DLD1 (cell line): ENCODE results near the gene TGM5.
"Not testable (repeated sequence)": the region's sequence is repeated elsewhere in the genome, so short reads cannot be mapped to it uniquely, and the experiment has no call there.

Experiments
- in situ Hi-C: cut with HindIII; loops from 2 replicates; pipeline ENCODE4 v1.10.0; 2017; ENCODE audit warnings: low sequenced_read_pairs

TGM5 gene

GRCh38 chr15:43198992-43199391 is 67.7 kb downstream of the TGM5 start:
- in situ Hi-C loops, result no loop called here

- in situ Hi-C loops, result not testable (repeated sequence)
Observed at GRCh38 chr15:43198556-43198955, 68.2 kb downstream of the TGM5 start.

GRCh38 chr15:43197773-43198172 is 69.0 kb downstream of the TGM5 start:
- in situ Hi-C loops, result not testable (repeated sequence)

- in situ Hi-C loops, result no loop called here
Observed at GRCh38 chr15:43196760-43197548, 69.8 kb downstream of the TGM5 start.

GRCh38 chr15:43194795-43195194 is 71.9 kb downstream of the TGM5 start:
- in situ Hi-C loops, result no loop called here

DNA sequence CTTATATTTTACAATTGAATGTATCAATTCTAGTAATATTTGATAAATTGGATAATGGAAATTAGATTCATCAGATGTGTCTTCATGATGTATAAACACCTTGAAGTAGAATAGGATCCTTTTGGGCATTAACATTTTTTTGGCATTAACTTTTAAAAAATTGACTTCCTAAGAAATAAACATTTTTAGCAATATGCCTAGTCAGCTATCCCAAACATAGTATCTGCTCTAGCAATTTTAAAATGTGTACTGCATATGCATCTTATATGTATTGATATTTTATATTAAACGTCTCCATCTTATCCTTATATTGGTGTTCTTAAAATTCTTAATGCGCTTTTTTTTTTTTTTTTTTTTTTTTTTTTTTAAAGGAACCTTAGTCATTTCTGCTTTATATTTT is 73.0 kb downstream of the TGM5 start:
- in situ Hi-C loops, result no loop called here

DNA sequence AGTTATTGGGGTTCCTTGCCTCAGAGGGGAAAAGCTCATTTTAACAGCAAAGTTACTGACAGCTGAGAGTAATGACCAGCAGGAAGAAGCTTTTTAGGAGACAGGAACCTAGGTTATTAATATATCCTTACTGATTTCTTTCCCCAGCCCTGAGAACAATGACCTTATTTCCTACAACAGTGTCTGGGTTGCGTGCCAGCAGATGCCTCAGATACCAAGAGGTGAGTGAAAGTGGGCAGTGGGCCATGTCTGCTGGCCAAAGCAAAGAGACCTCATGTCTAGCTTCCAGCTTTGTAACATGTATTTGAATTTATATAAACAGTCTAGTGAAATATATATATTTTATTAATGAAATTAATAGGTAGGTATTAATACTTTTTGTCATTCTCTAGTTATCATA is 76.5 kb downstream of the TGM5 start:
- in situ Hi-C loops, result no loop called here

GRCh38 chr15:43189296-43189695 is 77.4 kb downstream of the TGM5 start:
- in situ Hi-C loops, result no loop called here

GRCh38 chr15:43187544-43188155 is 79.1 kb downstream of the TGM5 start:
- in situ Hi-C loops, result no loop called here

DNA sequence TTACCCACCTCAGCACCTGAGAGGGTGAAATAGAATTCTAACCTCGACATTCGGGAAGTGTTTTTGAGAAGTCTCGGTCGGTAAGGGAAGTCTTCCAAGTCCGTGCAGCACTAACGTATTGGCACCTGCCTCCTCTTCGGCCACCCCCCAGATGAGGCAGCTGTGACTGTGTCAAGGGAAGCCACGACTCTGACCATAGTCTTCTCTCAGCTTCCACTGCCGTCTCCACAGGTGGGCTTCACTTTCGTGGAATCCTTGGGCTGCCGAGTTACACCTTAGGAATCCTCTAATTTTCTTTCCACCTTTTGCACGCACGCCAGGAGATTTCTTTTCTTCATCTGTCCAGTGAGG is 80.8 kb downstream of the TGM5 start:
- in situ Hi-C loops, result no loop called here

DNA sequence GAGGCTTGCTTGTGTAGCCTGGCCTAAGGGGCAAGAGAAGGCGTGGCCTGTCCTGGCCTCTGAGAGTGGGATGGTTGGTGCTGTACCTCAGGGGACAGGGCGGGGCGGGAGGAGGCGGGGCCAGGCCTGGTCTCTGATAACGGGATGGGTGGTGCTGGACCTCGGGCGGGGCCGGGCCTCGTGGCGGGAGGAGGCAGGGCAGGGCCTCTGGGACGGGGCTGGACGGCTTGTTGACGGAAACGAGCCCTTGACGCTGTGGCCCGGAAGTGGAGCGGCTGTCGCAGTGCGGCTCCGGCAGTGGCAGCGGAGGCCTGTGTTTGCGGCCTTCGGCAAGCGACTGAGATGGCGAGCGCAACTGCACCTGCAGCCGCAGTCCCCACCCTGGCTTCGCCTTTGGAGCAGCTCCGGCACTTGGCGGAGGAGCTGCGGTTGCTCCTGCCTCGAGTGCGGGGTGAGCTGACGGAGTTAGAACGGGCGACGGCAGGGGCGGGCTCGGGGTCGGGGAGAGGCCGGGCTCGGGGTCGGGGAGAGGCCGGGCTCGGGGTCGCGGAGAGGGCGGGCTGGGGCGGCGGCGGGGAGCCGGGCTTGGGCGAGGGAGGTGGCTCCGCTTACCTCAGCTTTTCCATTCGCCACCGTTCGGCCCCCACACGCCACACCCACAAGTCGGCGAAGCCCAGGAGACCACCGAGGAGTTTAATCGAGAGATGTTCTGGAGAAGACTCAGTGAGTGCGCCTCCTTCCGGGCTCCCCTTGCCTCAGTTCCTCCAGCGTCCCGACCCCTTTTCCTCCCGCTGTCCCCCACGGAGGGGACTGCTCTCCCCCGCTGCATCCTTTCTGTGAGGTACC is 81.3 kb downstream of the TGM5 start, which contains the start of gene CCNDBP1:
Gene CCNDBP1 (plus strand): TSS at position 247 of the 846 bp plus-strand sequence. CDS start 96 bp downstream, at position 343.
- in situ Hi-C loops, result no loop called here

- in situ Hi-C loops, result no loop called here
Observed at GRCh38 chr15:43184407-43185124, 82.2 kb downstream of the TGM5 start.

DNA sequence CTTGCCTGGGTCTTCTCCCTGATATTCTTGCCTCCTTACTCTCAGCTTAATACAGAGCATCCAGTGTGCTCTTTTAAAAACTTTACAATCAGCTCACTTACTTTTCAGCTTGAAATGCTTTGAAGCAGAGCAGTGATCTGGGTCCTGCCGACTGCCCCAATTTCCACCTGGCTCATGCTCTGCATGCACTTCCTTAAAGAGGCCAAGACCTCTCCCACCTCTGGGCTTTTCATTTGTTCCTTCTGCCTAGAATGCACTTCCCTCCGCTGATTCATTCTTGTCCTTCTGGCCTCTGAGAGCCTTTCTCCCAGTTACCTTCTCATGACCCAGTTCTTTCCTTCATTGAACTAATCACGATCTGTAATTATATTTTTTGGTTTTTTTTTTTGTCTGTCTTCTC is 83.5 kb downstream of the TGM5 start:
- in situ Hi-C loops, result no loop called here
